NCI-H82 (cell line): ENCODE data around the gene EFNB1.
A peak's percentile ranks its signal among the peaks of the same experiment; 100 is the strongest.
"Not testable (repeated sequence)": the region's sequence is repeated elsewhere in the genome, so short reads cannot be mapped to it uniquely, and the experiment has no call there.

Experiments used
- DNase-seq: peaks from one replicate; lab custom pipeline; 2025; lab: John Stamatoyannopoulos, UW

EFNB1 gene

DNA sequence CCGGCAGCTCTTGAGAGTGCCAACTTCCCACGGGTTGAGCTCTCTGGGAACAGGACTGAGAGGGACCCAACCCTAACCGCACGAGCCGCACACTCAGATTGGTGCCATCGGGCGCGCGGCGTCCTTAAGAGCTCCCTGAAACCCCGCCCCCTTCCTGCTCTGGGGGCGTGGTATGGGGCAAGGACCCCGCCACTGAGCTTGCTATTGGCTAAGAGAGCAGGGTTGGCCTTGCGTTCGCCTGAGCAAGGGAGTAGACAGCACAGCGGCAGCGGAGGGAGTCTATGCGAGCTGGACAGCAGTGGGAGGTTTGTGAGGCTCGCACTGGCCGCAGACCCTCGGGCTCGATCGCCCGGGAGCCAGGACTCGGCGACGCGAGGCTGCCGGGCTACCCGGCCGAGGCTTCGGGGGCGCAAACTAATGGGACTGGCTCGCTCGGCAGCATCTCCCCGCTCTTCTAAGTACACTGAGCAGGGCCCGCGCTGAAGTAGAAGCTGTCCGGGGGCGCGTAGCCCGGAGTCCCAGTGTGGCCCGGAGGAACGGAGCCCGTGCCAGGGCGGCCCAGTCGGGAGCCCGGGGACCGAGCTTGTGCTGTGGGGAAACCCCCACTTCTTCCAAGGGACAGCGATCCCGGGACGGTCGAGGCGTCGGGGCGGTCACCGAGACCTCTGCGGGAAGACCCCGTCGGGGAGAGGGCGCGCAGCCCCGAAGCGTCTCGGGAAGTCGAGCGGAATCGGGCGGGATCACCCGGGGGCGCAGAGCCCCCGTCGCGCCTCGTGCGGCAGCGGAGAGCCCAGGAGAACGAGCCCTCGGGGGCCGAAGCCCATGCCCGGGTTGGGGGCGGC is at the start of gene EFNB1:
Gene EFNB1, plus strand, starts transcription at position 282 of the 842 bp plus-strand sequence. CDS start 756 bp downstream, outside the sequence.
- DNase-seq = peak; percentile 98

DNA sequence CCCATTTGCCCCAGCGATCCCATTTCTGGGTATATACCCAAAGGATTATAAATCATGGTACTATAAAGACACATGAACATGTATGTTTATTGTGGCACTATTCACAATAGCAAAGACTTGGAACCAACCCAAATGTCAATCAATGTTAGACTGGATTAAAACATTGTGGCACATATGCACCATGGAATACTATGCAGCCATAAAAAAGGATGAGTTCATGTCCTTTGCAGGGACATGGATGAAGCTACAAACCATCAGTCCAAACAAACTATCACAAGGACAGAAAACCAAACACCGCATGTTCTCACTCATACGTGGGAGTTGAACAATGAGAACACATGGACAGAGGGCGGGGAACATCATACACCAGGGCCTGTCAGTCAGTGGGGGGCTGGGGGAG is 47.5 kb upstream of the EFNB1 start:
- not testable (repeated sequence) for DNase-seq

DNA sequence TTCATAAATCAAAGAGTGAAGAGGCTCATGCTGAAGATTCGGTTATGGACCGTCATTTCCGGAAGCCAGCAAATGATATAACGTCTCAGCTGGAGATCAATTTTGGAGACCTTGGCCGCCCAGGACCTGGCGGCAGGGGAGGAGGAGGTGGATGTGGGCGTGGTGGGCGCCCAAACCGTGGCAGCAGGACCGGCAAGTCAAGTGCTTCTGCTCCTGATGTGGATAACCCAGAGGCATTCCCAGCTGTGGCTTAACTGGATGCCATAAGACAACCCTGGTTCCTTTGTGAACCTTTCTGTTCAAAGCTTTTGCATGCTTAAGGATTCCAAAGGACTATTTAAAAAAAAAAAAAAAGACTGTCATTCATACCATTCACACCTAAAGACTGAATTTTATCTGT is 44.0 kb upstream of the EFNB1 start:
- no peak for DNase-seq

DNA sequence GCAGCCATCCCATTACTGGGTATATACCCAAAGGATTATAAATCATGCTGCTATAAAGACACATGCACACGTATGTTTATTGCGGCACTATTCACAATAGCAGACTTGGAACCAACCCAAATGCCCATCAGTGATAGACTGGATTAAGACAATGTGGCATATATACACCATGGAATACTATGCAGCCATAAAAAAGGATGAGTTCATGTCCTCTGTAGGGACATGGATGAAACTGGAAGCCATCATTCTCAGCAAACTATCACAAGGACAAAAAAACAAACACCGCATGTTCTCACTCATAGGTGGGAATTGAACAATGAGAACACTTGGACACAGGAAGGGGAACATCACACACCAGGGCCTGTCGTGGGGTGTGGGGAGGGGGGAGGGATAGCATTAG is 42.2 kb upstream of the EFNB1 start:
- not testable (repeated sequence) for DNase-seq

DNA sequence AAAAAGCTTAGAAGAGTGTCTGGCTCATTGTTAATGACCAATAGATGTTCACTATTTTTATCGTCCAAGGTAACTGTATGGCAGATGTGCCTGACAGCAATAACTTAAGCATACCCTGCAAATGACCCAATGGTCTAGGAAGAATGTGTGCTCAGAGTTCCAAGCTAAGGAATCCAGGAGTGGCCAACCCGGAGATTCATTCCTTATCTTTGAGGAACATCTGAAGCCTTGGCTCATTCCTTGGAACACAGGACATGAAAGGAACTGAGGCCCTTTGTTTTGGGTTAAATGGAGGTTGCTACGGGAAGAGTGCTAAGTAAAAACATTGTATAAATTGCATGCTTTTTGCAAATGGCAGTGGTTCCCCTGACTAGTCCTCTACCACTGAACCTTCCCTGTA is 38.9 kb upstream of the EFNB1 start:
- no peak for DNase-seq

DNA sequence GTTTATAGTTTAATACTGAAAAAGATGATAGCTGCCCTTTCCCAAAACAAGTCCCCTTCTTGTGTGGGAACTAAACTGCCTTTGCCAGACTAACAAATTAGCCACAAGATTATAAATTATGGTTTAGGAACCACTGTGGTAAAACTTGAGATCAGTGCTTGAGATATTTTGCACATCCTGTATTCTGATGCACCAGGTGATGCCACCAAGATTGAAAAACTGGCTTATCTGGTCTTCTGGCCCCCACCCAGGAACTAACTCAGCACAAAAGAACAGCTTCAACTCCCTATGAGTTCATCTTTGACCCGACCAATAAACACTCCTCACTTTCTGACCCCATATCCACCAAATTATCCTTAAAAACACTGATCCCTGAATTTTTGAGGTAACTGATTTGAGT is 36.7 kb upstream of the EFNB1 start:
- DNase-seq = no peak

DNA sequence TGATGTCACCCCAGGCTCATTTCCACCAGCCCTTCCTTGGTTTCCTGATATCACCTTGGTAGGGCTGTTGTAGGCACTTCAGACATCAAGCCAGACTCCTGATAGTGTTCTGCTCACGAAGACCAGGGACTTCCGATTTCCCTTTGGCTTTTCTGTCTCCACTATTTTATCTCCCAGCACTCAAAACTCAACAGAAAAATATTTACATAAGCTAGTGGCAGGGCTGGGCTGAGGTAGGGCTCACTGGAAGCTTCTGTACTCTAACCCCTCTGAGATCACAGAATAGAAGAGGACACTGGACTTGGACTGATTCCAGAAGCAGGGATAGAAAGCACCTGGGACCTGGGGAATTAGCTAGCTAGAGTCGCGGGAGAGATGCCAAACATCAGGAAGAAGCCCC is 34.4 kb upstream of the EFNB1 start:
- DNase-seq = no peak

DNA sequence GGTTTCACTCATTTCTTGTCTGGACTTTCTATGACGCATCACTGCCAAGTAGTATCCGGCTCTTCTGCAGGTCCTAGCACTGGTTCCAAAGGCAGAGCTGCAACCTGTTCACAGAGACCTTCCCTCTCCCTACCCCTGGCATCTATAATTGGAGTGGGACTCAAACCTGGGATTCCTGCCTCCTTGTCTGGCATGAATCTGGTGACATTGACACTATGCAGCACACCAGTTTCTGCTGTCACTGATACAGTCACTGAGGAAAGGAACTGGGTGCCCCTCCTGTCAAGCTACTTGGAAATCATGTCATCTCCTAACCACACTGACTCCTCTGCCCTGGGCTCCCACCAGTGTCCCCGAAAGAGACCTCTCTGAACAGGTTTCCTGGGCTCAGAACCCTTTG is 33.1 kb upstream of the EFNB1 start:
- DNase-seq = no peak

DNA sequence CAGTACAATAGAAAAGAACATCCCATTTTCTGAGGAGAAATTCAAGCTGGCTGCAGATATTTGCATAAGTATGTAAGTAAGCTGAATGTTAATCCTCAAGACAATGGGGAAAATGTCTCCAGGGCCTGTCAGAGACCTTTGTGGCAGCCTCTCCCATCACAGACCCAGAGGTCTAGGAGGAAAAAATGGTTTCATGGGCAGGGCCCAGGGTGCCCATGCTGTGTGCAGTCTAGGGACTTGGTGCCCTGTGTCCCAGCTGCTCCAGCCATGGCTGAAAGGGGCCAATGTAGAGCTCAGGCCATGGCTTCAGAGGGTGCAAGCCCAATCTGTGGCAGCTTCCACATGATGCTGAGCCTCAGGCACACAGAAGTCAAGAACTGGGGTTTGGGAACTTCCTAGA is 30.4 kb upstream of the EFNB1 start:
- not testable (repeated sequence) for DNase-seq

DNA sequence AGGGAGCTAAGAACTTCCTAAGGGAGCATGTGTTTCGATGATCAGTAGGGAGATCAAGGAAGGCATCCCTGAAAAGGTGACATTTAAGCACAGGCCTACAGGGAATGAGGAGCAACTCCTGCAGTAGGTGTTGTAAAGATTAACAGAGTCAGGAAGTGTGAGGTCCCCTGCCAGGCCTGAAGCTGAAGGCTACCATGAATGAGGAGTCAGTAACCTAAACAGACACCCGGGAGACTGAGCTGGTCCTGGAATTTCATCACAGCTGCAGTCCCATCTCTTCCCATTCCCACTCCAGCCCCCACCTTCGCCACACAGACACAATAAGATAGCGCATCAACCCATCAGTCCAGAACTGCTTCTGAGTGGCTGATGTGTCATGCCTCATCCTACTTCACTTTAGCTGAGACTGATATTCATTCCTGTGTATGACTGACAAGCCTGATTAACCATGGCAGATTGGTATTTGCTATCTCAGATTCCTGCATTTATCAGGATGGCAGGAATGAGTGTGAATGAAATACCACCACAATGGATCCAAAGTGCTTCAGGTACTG is 27.0 kb upstream of the EFNB1 start:
- DNase-seq = no peak

DNA sequence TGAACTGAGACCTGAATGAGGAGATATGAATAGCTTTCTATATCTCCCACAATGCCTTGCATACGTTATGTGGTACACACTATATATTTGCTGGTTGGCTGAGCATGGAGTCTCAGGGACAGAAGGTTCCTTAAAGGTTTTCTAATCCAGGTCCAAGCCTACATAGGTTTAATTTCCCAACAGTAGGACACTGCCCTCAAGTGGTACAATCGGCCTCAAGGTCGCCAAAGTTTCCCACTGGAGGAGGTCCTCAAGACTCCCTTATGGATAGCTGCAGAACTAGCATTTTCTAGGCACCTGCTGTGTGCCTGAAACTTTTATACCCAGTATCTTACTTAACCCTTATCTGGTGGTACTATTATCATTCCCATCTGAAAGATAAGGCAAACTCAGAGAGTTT is 21.0 kb upstream of the EFNB1 start:
- peak; percentile 36 for DNase-seq

DNA sequence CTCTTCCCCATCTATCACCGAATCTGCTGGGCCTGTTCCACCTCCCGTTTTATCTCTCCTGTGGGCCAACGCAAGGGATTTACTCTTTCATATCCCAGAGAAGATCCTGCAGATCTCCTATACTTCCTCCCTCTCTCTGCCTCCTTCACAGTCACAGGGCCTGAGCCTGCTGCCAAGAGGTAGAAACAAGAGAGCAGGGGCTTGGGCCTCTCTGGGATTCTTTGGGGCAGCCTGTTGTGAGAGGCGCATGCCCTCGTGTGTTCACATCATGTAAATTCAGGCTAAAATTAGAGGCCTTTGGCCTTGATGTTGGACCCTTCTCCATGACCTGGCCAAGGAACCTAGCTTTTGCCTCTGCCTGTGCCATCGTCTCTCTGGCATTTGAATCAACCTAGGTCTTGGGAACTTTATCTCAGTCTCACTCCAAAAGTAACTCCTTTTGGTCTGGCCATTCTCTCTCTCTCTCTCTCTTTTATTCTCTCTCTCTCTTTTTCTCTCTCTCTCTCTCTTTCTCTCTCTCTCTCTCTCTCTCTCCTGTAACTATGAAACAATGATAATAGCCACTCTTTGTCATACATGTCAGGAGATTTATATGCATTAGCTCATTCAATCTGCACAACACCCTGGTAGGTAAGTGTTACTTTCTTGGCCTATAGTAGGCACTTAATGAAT is 20.0 kb upstream of the EFNB1 start:
- DNase-seq = peak; percentile 43

DNA sequence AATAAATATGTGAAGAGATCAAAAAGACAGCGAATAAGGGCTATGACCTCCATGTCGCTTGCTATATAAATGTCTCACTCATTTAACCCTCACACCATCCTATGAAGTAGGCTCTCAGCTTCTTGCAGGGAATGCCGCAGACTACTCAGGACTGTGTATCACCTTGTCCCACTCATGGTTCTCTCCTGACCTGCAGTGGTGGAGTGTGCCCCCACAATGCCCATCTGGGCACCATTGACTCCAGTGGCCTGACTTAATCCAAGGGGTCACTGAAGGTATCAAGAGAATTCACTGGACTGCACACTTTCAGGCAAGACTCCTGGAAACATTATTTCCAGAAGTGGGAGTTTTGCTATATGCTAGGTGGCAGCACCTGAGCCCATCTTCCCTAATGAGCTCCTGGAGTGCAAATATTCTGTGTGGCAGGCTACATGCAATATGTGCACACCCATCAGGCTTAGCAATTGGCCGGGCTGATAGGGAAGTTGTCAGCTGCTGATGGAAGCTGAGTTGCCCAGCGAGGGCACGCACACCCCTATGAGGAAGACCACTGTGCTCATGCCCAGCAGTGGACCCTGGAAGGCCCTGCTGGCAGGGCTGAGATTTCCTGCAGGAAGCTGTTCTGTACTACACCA is 8.2 kb upstream of the EFNB1 start:
- no peak for DNase-seq

DNA sequence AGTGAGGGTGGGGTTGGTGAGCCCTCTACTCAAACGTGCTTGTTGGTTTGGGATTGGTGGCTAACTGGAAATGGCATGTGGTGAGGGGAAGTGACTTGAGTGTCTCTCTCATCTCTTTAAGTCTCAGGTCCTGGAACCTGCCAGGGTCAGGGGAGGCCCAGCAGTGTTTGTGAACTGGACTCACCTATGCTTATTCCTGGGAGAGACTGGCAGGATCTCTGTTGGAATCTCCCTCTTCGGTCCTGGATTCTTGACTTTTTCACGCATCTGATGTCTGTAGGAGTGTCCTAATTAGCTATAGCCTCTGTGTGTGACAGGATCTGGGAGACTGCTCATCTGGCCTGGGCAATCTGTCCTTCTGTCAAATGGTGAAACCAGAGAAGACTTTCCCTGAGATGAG is 7.2 kb upstream of the EFNB1 start:
- DNase-seq = no peak

DNA sequence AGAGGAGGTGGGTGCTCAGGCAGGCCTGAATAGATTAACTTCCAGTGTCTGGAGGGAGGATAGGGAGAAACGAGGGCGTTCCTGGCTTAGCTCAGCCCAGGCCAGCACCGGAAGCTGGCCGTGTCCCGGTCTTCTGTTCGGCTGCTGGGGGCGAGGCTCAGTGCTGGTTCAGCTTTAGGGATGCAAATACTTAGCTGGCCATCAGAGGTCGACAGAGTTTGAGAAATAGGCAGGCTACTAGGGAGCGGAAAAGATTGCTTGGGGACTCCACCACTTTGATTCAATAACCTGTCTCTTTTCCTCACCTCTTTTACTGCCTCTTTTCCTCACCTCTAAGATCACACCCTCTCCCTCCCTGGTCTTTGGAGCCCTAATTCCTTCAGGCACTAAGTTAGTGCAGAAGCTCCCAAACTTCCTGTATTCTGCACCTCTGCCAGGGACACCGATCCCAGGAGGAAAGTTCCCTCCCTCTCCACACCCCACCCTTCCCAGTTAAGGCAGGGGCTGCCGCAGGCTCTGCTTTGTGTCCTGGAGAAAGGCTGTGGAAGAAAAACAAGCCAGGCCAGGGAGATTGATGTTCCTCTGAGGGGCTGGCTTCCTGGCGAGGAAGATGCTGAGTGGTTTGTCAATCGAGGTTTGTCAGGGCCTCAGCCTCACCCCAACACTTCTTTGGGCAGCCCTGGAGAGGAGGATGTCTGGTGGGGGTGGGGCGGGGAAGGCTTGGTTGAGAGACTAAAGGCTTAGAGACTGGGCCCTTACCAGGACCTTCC is 6.0 kb upstream of the EFNB1 start:
- DNase-seq = peak; percentile 78

DNA sequence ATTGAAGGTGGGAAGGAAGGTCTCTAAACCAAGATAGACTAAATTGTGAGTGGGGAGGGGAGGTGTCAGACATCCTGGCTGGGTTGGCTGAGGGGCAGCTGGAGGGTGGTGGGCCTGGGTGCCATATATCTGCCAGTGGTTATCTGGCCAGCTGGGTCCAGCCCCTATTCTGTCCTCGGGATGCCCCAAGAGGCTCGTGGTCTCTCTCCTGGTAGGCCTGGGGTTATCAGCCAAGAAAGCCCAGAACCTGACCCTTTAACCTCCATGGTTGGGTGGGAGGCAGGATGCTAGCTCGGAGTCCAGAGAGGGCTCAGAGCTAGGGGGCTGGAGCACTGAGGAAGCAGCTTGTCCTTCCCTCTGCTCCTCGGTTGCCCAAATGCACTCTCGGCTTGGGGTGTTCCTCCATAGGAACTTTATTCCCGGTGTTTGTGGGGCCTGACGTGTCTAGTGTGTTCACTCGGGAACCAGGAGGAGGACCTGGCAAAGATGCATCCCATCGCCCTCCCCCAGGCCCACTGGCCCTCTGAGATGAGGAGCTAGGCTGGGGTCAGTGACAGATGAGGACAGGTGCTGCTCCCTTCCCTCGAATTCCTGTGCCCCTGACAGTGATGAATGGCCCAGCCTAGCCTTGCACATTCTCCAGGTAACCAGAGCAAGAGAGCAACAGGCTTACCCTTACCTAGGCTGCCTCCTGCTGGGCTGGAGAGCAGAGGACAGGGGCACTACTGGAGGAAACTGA is 5.2 kb upstream of the EFNB1 start:
- DNase-seq = no peak

DNA sequence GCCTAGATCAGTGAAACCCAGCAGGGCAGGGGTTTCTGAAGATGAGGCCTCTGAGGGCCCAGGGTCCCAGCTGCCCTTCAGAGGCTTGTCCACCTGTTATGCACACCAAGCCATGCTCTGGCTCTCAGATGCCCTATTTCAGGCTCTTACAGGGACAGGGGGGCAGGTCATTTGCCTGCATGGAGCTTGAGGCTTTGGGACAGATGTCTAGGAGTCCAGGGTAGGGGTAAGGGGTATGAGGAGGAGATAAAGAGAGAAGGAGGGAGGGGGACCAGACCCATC is 4.7 kb upstream of the EFNB1 start:
- DNase-seq = no peak

DNA sequence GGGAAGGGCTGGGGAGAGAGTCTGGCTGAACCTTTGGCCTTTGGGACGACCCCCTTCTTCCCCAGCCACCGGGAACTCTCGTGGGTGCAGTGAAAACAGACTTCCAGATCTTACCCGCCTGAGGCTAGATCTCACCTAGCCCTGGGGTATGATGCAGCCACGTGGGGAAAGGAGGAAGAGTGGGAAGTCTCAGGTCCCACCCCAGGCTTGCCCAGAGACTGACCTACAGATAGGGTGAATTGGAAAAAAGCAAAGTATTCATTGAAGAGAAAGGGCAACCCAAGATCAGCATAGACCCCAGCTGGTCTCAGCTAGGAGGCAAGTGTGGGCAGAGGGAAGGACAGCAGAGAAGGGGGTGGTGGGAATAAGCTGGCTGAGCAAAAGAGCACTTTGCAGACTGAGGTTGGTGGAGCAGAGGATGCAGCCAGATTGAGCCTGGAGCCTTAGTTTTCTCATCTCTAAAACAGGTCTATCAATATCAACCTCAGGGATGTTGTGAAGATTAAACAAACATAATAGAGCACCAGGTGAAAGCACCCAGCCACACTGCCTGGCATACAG is 4.2 kb upstream of the EFNB1 start:
- DNase-seq = no peak

DNA sequence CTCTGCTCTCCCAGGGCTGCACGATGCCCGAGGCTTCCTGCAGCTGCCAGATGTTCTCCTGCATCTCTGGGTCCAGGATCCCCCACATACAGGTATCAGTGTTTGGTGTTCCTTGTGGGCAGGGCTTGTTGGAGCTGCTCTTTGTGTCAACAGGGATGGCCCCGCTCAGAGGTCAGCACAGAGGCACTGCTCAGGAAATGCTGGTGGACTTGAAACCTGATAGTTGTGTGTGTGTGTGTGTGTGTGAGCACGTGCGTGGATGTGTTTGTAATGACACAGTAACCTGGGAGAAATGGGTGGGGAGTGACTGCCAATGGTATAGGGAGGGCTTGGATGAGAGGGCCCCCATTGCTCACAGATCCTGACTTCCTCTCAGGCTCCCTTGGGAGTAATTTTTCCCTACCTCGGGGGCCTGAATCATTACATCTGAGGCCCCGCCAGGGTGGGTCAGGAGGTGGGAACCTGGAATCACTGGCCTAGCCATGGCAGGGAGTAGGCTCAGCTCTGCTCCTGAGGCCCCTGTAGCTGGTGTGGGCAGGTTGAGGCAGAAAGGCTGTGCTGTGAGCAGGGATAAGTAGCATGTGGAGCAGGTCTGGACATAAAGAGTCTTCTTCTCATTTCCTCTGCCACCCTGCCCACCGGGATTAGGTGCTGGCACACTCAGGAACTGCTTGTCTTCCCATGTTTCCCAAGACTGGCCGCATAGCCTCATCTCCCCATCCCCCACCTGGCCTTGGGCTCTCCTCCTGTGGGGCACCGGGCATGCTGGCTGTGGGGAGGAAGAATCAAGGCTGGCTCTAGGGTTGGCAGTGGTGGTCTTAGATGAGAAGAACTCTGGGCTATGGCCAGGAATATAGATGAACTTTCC is 2.5 kb upstream of the EFNB1 start:
- DNase-seq = no peak

DNA sequence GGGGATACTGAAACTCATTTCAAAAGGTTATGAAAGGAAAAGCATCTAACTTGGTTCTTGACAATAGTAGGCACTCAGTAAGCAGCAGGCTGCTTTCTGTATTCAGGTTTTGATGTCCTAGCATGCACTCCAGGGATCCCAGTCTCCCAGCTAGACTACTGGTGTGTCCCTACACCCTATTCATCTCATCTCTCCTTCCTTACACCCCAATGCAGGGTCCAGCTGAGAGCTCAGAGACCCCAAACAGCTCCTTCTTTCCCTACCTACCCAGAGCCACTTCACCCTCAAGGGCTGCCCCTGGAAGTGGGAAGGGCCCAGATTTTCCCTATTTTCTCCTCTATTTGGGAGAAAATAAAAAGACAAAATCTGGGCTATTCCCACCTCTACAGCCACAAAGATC is 1.6 kb upstream of the EFNB1 start:
- DNase-seq = no peak
